Neural cell (in vitro differentiated cells): ENCODE results near the gene COA5. TPM values are rescaled to one million over a fixed set of nuclear protein-coding genes. Genes with fewer than 3 reads are reported as not detected.

Source experiments
- H2AFZ ChIP-seq: fragments of 200-600, 300-800 bp; sonication (generic), shearing (Covaris generic); 2 replicates; pipeline ENCODE4 v1.6.0; 2014; ENCODE audit warnings: low read depth, mild to moderate bottlenecking, antibody characterized with exemption, low read length, moderate library complexity
- H3F3A ChIP-seq: fragments of 200-600 bp; shearing (Covaris generic); 2 replicates; pipeline ENCODE4 v1.6.1; 2016; ENCODE audit warnings: mild to moderate bottlenecking, moderate library complexity, mixed read lengths, antibody characterized with exemption, low read length; ENCODE audit not compliant: insufficient read depth, poor library complexity, severe bottlenecking
- H3K27ac ChIP-seq: fragments of 200-600, 300-800 bp; sonication (generic), shearing (Covaris generic); 2 replicates; pipeline ENCODE4 v1.5.1; 2014; ENCODE audit warnings: mild to moderate bottlenecking, low read length, moderate library complexity
- H3K27me3 ChIP-seq: fragments of 300-800, 200-600 bp; sonication (generic), shearing (Covaris generic); 2 replicates; pipeline ENCODE4 v1.6.0; 2014; ENCODE audit warnings: mild to moderate bottlenecking, low read depth, low read length, moderate library complexity; ENCODE audit not compliant: insufficient read depth
- H3K36me3 ChIP-seq: fragments of 300-800, 200-600 bp; sonication (generic), shearing (Covaris generic); 2 replicates; pipeline ENCODE4 v1.5.1; 2014; ENCODE audit warnings: mild to moderate bottlenecking, antibody characterized with exemption, low read length, moderate library complexity; ENCODE audit not compliant: insufficient read depth
- H3K4me2 ChIP-seq: fragments of 300-800, 200-600 bp; sonication (generic), shearing (Covaris generic); 2 replicates; pipeline ENCODE4 v1.6.0; 2014; ENCODE audit warnings: mild to moderate bottlenecking, low read length
- H3K4me3 ChIP-seq: fragments of 300-800, 200-600 bp; sonication (generic), shearing (Covaris generic); 2 replicates; pipeline ENCODE4 v1.5.1; 2014; ENCODE audit warnings: mild to moderate bottlenecking, low read length, moderate library complexity
- H3K79me2 ChIP-seq: fragments of 200-600 bp; shearing (Covaris generic); replicated peaks from 2 replicates; pipeline ENCODE4 v1.6.0; 2014; ENCODE audit warnings: mild to moderate bottlenecking, low read length, moderate library complexity; ENCODE audit not compliant: insufficient read depth
- H3K9ac ChIP-seq: fragments of 300-800, 200-600 bp; sonication (generic), shearing (Covaris generic); 2 replicates; pipeline ENCODE4 v1.6.1; 2016; ENCODE audit warnings: mild to moderate bottlenecking, low read length, mixed read lengths
- H3K9me2 ChIP-seq: fragments of 200-600 bp; shearing (Covaris generic); 2 replicates; pipeline ENCODE4 v1.6.1; 2016; ENCODE audit warnings: mild to moderate bottlenecking, low read length, mixed read lengths; ENCODE audit not compliant: insufficient read depth
- H3K9me3 ChIP-seq: fragments of 200-600, 300-800 bp; sonication (generic), shearing (Covaris generic); 2 replicates; pipeline ENCODE4 v1.6.1; 2016; ENCODE audit warnings: mild to moderate bottlenecking, mixed run types, low read length, moderate library complexity, mixed read lengths
- H4K20me1 ChIP-seq: fragments of 200-600 bp; shearing (Covaris generic); 2 replicates; pipeline ENCODE4 v1.6.1; 2016; ENCODE audit warnings: mild to moderate bottlenecking, mixed run types; ENCODE audit not compliant: insufficient read depth
- CTCF ChIP-seq: fragments of 450-650 bp; IDR thresholded peaks from 2 replicates; pipeline ENCODE4 v1.5.1; 2014; ENCODE audit warnings: antibody characterized with exemption, mild to moderate bottlenecking, moderate library complexity; ENCODE audit not compliant: poor library complexity, severe bottlenecking
- EP300 ChIP-seq: fragments of 450-650 bp; conservative IDR thresholded peaks from 2 replicates; pipeline ENCODE4 v1.6.1; 2014; ENCODE audit warnings: antibody characterized with exemption, mild to moderate bottlenecking, moderate library complexity; ENCODE audit not compliant: poor library complexity, severe bottlenecking
- EZH2 ChIP-seq: fragments of 200-600, 300-800 bp; shearing (Covaris generic), sonication (generic); IDR thresholded peaks from 2 replicates; pipeline ENCODE4 v1.6.1; 2014; ENCODE audit warnings: antibody characterized with exemption, low read length, borderline replicate concordance, mild to moderate bottlenecking; ENCODE audit not compliant: insufficient read depth, poor library complexity, severe bottlenecking
- MXI1 ChIP-seq: fragments of 450-650 bp; conservative IDR thresholded peaks from 2 replicates; pipeline ENCODE4 v1.6.1; 2014; ENCODE audit warnings: antibody characterized with exemption, mild to moderate bottlenecking; ENCODE audit not compliant: poor library complexity, severe bottlenecking
- POLR2AphosphoS5 ChIP-seq: IDR thresholded peaks from 2 replicates; pipeline ENCODE4 v1.6.1; 2012
- RAD21 ChIP-seq: fragments of 450-650 bp; conservative IDR thresholded peaks from 2 replicates; pipeline ENCODE4 v1.6.1; 2014; ENCODE audit warnings: antibody characterized with exemption, mild to moderate bottlenecking, moderate library complexity
- REST ChIP-seq: IDR thresholded peaks from 2 replicates; pipeline ENCODE4 v1.6.1; 2012; ENCODE audit warnings: borderline replicate concordance
- SMC3 ChIP-seq: fragments of 450-650 bp; conservative IDR thresholded peaks from 2 replicates; pipeline ENCODE4 v1.6.1; 2014; ENCODE audit warnings: antibody characterized with exemption, mild to moderate bottlenecking, moderate library complexity; ENCODE audit not compliant: poor library complexity
- TAF1 ChIP-seq: IDR thresholded peaks from 2 replicates; pipeline ENCODE4 v1.6.1; 2012; ENCODE audit warnings: low read depth
- polyA plus RNA-seq: library from polyadenylated mRNA; depleted of rRNA; stranded (reverse); fragments of >200 nt; gene quantifications from 2 replicates; pipeline ENCODE4 v1.2.3, GENCODE V29; 2014

COA5 gene
- polyA plus RNA-seq, 1 donor from 2014 or later, result 160 TPM

DNA sequence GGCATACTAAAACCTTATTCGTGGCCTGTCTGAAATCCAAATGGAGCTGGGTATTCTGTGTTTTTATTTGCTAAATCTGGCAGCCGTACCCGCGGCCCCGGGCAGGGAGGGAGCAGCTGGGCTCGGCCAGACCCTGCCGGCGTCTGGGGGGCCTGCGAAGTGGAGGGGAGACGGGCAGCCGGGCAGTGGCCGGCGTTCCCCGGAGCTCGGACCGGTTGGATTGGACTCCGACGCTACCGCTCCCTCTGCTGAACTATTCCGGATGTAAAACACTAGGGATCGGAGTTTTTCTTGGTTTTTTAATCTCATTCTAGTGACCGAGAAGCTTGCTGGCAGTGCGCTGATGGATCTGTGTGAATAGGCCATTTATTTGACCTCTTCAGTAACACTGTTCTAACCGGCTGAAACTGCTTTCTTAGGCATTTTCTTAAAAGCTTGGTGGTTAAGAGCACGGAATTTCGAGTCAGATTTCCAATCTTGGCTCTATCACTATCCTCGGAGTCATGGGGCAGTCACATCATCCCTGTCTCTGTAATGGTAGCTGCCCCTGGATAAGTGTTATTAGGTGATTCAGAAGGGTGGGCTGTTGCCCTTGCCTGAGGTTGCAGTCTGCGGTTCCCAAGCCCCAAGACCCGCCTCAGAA is 771 bp upstream of the COA5 start:
- Histone ChIP-seq H2AFZ (peak overlapping the region; percentile 85), H3K4me2 (peak overlapping the region; percentile 70), H3K27ac (peak overlapping the region; percentile 94), H3K4me3 (peak overlapping the region; percentile 86), H4K20me1 (no peaks in the 10 kb centered on the region), H3K79me2 (peaks cover 56% of the 10 kb centered on the region), H3F3A (no peaks in the 10 kb centered on the region), H3K9me3 (no peaks in the 10 kb centered on the region), H3K9me2 (no peaks in the 10 kb centered on the region), H3K27me3 (no peaks in the 10 kb centered on the region), H3K36me3 (no peaks in the 10 kb centered on the region), H3K9ac (peak overlapping the region; percentile 96)
- TF ChIP-seq SMC3, result no peak
- no peak for TF ChIP-seq MXI1
- TF ChIP-seq EP300, result no peak
- TF ChIP-seq TAF1, result no peak
- TF ChIP-seq RAD21, result no peak
- no peak for TF ChIP-seq EZH2
- no peak for TF ChIP-seq REST
- no peak for TF ChIP-seq CTCF
- no peak for TF ChIP-seq POLR2AphosphoS5

- TF ChIP-seq POLR2AphosphoS5 (no peak), SMC3 (no peak), CTCF (no peak), MXI1 (no peak), REST (no peak), EZH2 (no peak), TAF1 (no peak), EP300 (no peak)
- H3K4me3 ChIP-seq, result peak overlapping the region; percentile 86
- H2AFZ ChIP-seq, result peak overlapping the region; percentile 85
- no peaks in the 10 kb centered on the region for H3K27me3 ChIP-seq
- H3F3A ChIP-seq, result no peaks in the 10 kb centered on the region
- no peaks in the 10 kb centered on the region for H3K36me3 ChIP-seq
- H3K79me2 ChIP-seq, result peaks cover 56% of the 10 kb centered on the region
- H3K27ac ChIP-seq, result peak overlapping the region; percentile 94
- no peaks in the 10 kb centered on the region for H3K9me2 ChIP-seq
- H3K4me2 ChIP-seq, result peak overlapping the region; percentile 57
- H4K20me1 ChIP-seq, result no peaks in the 10 kb centered on the region
- peak overlapping the region; percentile 96 for H3K9ac ChIP-seq
- no peaks in the 10 kb centered on the region for H3K9me3 ChIP-seq
Measured at GRCh38 chr2:98607741-98608115, 584 bp downstream of the COA5 start.
